Hematopoietic multipotent progenitor cell treated with erythropoietin and hydrocortisone succinate and interleukin-3 and kit ligand, for 6 days (in vitro differentiated cells): ENCODE data around the gene STARD3.

ENCODE experiments used
- DNase-seq: peaks from one replicate; pipeline ENCODE4 v3.0.0-alpha.2; 2015

STARD3 gene

DNA sequence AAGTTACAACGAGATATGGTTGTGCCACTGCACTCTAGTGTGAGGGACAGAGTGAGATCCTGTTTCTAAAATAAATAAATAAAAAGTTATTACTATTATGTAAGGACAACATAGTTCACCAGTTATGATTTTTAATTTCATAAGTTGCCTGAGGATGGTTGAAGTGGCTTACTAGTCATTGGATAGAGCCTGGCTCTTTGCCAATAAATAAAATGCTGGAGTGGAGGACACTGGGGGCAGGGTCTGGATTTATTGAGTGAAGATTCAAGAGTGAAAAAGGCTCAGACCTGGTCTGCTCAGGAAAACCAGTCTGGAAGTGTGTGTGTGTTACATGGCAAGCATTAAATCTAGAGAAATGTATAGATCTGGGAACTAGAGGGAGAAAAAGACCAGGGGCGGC is 2.1 kb downstream of the STARD3 start:
- DNase-seq: peak; percentile 49

DNA sequence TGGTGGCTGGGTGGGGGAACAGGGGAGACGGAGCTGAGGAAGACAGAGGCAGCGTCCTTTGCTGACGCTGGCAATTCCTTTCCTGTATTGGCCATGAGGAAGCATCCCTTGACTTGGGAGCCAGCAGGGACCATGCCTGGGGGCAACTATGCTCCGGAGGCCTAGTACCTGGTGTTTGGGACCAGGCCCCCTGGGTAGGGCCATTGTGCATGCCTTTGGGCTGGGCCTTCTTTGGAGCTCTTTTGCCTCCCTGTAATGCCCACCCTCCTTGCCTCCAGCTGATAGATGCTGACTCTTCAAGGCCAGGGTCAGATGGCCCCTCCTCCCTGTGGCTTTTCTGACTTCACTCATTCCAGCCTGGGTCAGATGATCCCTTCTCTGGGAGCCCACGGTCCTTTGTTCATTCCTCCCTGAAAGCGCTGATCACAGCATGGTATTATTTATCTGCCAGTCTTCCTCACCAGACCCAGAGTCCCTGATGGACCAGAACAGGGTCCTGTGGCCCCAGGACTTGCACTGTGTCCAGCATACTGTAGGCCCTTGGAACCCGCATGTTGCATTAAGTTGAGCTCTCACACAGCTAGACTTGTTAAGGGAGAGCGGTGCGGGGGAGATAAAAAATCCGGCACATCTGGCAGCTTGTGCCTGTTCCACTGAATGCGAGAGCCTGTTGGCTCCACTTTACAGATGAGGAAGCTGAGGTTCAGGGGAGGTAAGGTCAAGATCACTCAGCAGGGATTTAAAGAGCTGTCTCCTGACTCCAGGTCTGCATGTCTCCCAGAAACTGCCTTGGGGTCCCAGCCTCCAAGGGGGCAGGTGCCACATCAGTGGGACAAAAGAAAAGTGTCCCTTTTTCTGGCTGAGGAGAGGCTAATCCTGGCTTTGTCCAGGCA is 2.9 kb downstream of the STARD3 start:
- DNase-seq: no peak

- DNase-seq: no peak
These were observed 3.7 kb downstream of the STARD3 start for GRCh38 chr17:39640591-39641031.

DNA sequence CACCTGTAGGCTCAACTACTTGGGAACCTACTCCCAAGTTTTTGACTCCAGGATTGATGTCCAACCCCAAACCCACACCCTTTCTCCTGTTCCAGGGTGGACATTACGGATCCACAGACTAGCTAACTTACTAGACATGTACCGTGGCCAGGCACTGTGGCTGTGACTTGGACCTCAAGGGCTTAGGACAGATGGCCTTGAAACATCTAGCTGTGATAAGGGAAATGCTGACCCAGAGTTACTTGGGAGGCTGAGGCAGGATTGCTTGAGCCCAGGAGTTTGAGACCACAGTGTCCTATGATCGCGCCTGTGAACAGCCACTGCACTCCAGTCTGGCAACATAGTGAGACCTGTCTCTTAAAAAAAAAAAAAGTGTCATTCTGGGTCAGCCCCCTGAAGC is 4.2 kb downstream of the STARD3 start:
- no peak for DNase-seq

DNA sequence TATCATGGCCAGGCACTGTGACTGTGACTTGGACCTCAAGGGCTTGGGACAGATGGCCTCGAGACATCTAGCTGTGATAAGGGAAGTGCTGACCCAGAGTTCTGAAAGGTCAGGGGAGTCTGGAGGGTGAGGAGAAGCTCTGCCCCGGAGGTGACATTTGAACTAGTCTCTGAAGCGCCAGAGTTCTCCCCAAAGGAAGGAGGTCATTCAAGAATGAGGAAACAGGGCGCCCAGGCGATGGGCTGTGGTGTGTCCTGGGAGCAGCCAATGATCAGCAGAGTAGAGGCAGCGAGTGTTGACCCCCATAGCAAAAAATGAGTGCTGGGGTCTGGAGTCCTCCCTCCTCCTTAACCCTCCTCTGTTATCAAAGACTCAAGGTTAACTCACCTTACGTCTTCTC is 4.9 kb downstream of the STARD3 start:
- DNase-seq: no peak

- DNase-seq: no peak
These were observed 5.5 kb downstream of the STARD3 start for GRCh38 chr17:39642291-39643074.

DNA sequence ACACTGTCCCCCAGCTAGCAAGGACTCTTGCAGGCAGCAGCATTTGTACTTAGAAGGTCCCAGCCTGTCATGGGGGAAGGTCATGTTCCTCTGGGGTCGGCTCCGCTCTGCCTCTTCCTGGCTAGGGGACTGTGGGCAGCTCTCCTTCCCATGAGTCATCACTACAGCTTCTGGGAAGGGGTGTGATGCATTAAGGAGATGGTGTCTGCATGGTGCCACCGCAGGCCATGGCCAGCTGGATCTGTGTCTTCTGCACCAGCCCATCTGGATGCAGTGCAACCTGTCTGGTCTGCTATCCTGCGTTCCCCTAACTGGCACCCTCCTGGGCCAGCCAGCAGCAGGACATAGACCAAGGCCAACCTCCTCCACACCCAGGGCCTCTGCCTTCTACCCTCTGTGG is 6.3 kb downstream of the STARD3 start:
- DNase-seq: no peak

- peak; percentile 79 for DNase-seq
These were observed 10.3 kb downstream of the STARD3 start for GRCh38 chr17:39647256-39647655.

GRCh38 chr17:39648616-39649366 is 11.8 kb downstream of the STARD3 start:
- DNase-seq: no peak

- DNase-seq: no peak
These were observed 13.2 kb downstream of the STARD3 start for GRCh38 chr17:39650121-39650579.

- DNase-seq: no peak
These were observed 15.1 kb downstream of the STARD3 start for GRCh38 chr17:39651923-39652586.

DNA sequence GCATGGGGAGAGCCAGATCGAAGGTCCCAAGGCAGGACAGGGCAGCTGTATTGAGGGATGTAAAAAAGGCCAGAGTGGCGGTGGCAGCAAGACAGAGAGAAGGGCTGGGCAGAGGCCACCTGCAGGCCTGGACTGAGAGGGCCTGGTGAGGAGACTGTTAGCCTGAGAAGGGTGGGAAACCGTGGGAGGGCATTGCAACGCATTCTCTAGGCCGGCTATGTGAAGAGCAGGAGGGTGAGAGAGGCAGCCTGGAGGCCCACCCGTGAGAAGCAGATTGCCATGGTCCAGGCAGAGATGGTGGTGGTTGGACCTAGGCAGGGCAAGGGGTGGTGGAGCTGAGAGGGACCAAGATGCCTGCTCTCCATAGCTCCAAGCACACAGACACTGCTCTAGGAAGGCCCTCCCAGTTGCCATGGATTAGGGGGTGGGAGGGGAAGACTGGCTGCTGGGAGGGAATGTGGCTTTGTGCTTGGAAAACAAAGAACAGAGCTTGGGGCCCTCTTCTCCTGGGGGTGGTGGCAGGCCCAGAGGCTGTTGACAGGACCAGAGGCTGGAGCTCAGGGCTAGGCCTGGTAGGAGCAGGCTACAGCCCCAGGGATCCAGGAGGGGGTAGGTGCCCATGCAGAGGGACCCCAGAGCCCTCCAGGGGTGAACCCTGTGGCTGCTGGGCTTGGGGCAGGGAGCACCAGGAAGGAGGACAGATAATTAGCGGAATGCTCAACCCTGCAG is 15.8 kb downstream of the STARD3 start:
- DNase-seq: no peak

- DNase-seq: no peak
These were observed 16.3 kb downstream of the STARD3 start for GRCh38 chr17:39653316-39653661.

DNA sequence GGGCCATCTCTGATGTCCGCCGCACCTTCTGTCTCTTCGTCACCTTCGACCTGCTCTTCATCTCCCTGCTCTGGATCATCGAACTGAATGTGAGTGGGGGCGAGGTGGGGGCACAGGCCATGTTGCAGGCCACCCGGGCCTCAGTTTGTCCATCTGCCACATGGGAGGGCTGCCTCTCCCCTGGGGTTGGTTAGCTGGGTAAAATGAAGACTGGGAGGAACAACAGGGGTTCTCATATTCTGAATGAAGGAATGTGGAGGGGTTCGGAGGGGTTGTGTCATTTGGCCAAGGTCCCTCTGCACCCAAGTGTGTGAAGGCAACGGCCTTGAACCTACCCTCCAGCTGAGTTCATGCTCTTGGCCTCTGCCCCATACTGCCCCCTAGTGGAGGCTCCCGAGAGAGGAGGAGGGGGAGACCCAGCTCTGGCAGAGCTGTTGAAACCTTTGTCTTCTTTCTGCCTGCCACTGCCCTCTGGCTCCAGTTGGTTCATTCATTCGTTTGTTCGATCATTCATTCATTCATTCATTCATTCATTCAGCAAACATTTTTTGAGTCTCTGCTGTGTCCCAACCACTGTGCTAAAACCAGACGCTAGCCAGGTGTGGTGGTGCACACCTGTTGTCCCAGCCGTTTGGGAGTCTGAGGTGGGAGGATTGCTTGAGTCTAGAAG is 16.9 kb downstream of the STARD3 start:
- DNase-seq: peak; percentile 90

- DNase-seq: no peak
These were observed 18.2 kb downstream of the STARD3 start for GRCh38 chr17:39655105-39655504.

DNA sequence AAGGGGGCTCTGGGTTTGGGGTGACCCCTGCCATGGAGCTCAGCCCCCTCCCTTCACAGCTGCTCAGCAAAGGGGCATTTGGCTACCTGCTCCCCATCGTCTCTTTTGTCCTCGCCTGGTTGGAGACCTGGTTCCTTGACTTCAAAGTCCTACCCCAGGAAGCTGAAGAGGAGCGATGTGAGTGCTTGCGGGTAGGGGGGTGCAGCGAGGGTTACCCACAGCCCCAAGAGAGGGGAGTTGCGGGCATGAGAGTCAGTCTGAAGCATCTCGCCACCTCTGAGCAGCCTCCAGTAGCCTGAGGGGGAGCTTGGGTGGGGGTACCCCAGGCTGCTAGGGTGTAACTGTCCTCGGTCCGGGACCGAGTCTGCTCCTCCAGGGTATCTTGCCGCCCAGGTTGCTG is 21.4 kb downstream of the STARD3 start:
- DNase-seq: no peak

DNA sequence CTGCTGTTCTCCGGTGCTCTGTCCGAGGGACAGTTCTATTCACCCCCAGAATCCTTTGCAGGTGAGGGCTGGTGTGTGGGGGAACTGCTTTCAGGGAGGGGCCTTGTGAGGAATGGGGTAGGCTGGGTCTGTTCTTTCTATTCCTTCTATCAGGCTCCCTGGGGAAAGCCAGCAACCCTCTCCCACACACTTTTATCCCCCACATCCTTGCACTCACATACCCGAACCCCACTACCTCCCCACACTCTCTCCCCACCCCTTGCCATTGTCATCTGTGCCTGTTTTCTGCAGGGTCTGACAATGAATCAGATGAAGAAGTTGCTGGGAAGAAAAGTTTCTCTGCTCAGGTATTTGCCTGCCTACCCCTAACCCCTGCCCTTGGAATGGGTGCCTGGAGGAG is 21.8 kb downstream of the STARD3 start:
- DNase-seq: no peak

GRCh38 chr17:39659279-39660010 is 22.5 kb downstream of the STARD3 start:
- DNase-seq: no peak

DNA sequence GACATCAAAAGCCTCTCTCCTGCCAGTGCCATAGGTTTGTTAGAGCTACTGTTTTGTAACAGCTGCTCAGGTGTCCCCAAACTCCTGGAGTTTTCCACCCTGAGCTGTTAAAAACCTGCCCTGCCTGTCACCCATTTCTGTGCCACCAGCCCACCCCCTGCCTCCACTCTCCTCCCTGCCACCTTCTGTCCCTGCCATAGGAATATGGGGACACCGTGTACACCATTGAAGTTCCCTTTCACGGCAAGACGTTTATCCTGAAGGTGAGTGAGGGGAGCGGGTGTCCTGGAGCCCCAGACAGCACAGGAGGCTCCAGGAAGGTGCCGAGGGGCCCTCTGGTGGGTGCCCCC is 23.0 kb downstream of the STARD3 start:
- no peak for DNase-seq
